Measurements from ENCODE around the gene SMIM13. TPM values are rescaled to one million over a fixed set of nuclear protein-coding genes. Genes with fewer than 3 reads are reported as not detected.

Gene SMIM13
- total RNA-seq, 1 experiment from 2014 or later, result 28.1 TPM

DNA sequence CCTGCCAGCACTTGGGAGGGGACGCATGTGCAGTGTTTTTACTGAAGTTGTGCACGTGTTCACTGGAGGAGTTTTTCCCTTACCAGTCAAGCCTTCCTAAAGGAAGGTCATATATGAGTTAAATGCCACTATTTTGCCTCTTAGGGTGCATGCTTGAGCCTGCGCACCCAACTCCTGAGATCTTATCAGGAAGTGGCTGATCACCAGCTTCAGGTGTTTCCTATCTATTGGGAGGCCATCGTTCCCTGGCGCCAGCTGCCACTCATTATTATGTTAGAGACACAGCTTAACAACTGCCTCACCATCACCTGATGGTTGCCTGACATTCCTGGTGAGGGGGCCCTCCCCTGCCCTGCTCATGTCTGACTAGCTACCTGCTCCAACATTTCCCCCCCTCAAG, 9.4 kb downstream of the SMIM13 start:
- no peaks in the 10 kb centered on the region for H3K9me3 Mint-ChIP-seq (ENCODE audit: unreplicated experiment)
- intact Hi-C loops (cut with micrococcal nuclease), result no loop called here
- no peak overlapping the region for H3K27ac Mint-ChIP-seq (ENCODE audit: low read depth, unreplicated experiment)
- H3K36me3 Mint-ChIP-seq (ENCODE audit: insufficient read depth, unreplicated experiment), result peaks cover 11% of the 10 kb centered on the region
- BruUV-seq (replicated peaks), result no TSS peak
- H3K4me1 Mint-ChIP-seq (ENCODE audit: insufficient read depth, unreplicated experiment), result peaks cover 11% of the 10 kb centered on the region
- POLR2A ChIA-PET, result no interaction called here
- H3K4me3 Mint-ChIP-seq (ENCODE audit: unreplicated experiment), result no peak overlapping the region
- CTCF ChIA-PET, result interaction anchor here (2.1 kb wide), 1 partner anchor 10 kb away, joined by 5 read pairs; the partner anchor contains the start of gene SMIM13
- no peak for DNase-seq (ENCODE audit: unreplicated experiment)
- no peaks in the 10 kb centered on the region for H3K27me3 Mint-ChIP-seq (ENCODE audit: insufficient read depth, unreplicated experiment)
- no peak for TF ChIP-seq CTCF (IDR thresholded peaks at IDR 0.05; ENCODE audit: unreplicated experiment)

GRCh38 chr6:11108726-11109125, 15.1 kb downstream of the SMIM13 start:
- CTCF ChIA-PET, result no interaction called here
- no TSS peak for BruUV-seq (replicated peaks)
- POLR2A ChIA-PET, result interaction anchor here (0.6 kb wide), 1 partner anchor 677 kb away, joined by 5 read pairs; no protein-coding TSS in a partner anchor
- intact Hi-C loops (cut with micrococcal nuclease), result no loop called here
- peaks cover 6% of the 10 kb centered on the region for H3K4me1 Mint-ChIP-seq (ENCODE audit: insufficient read depth, unreplicated experiment)
- H3K27ac Mint-ChIP-seq (ENCODE audit: low read depth, unreplicated experiment), result no peak overlapping the region
- H3K4me3 Mint-ChIP-seq (ENCODE audit: unreplicated experiment), result no peak overlapping the region
- no peaks in the 10 kb centered on the region for H3K9me3 Mint-ChIP-seq (ENCODE audit: unreplicated experiment)
- H3K27me3 Mint-ChIP-seq (ENCODE audit: insufficient read depth, unreplicated experiment), result no peaks in the 10 kb centered on the region
- no peak for DNase-seq (ENCODE audit: unreplicated experiment)
- peaks cover 5% of the 10 kb centered on the region for H3K36me3 Mint-ChIP-seq (ENCODE audit: insufficient read depth, unreplicated experiment)
- TF ChIP-seq CTCF (IDR thresholded peaks at IDR 0.05; ENCODE audit: unreplicated experiment), result no peak

DNA sequence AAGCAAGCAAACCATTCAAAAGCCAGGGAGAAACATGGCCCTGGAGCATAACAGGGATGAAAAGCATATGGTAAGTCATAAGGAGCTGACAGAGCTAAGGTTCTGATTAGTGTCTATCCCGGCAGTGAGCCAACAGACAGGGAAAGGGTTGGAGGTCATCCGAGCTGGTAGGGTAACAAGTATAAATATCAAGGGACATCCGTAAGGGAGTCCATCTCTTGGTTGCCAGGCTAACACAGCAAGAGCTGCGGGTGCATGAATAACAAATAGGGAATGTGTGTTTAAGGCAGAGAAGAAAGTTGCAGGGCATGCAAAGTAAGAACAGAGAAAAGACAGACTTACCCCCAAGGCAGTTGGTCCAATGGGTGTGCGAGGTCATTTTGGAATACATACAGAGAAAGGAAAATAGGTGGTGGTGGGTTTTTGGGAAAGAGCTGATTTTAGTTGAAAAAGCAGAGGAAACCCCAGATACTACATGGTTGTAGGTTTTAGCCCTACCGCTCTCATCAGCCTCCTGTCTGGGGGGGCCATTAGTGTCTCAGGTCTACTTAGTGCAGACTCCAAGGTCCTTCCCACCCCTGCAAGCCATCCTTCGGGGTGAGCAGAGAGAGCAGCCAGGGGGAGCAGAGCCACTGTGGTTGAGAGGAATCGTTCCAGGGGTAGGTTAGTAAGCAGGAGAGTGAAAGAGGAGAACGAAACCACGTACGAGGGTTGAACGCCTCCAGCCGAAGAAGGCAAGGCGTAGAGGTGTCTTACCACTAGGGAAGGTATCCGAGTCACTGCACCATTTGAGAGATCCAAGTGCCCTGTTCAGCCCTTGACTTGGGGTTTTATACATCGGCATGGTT, 17.5 kb downstream of the SMIM13 start, which contains the start of gene ERVFRD-1:
Gene ERVFRD-1 (minus strand): TSS at position 805 of the 848 bp plus-strand sequence. CDS start 6,415 bp downstream, outside the sequence.
- intact Hi-C loops (cut with micrococcal nuclease), result no loop called here
- no peak within 1 kb of the TSS for H3K27ac Mint-ChIP-seq (ENCODE audit: low read depth, unreplicated experiment)
- CTCF ChIA-PET, result interaction anchor here (0.5 to 1.7 kb wide), 2 partner anchors 32 to 381 kb away, joined by 4 read pairs; no protein-coding TSS in a partner anchor

More for the DNA sequence above, 17.5 kb downstream of the SMIM13 start, which contains the start of gene ERVFRD-1:
- DNase-seq (ENCODE audit: unreplicated experiment), result no peak
- no TSS peak for BruUV-seq (replicated peaks)
- Mint-ChIP-seq H3K4me1 (ENCODE audit: insufficient read depth, unreplicated experiment) (peaks cover 2% of the 10 kb centered on the region), H3K36me3 (ENCODE audit: insufficient read depth, unreplicated experiment) (peaks cover 5% of the 10 kb centered on the region), H3K4me3 (ENCODE audit: unreplicated experiment) (no peak within 1 kb of the TSS), H3K9me3 (ENCODE audit: unreplicated experiment) (no peaks in the 10 kb centered on the region), H3K27me3 (ENCODE audit: insufficient read depth, unreplicated experiment) (no peaks in the 10 kb centered on the region)
- TF ChIP-seq CTCF (IDR thresholded peaks at IDR 0.05; ENCODE audit: unreplicated experiment), result no peak
- POLR2A ChIA-PET, result interaction anchor here (0.6 to 0.7 kb wide), 2 partner anchors 125 to 1393 kb away, joined by 3 read pairs; no protein-coding TSS in a partner anchor
